Ascending aorta (tissue), 2 donors: ENCODE results near the gene RBP5. TPM values are rescaled to one million over a fixed set of nuclear protein-coding genes. Genes with fewer than 3 reads are reported as not detected.
"Not testable (repeated sequence)": the region's sequence is repeated elsewhere in the genome, so short reads cannot be mapped to it uniquely, and the experiment has no call there.

Source experiments
- DNase-seq, 2 donors: peaks; one replicate each; pipeline ENCODE4 v3.0.0-alpha.2; 2019; ENCODE audit warnings: low spot score in 2 of 2
- H3K27ac ChIP-seq, 2 donors: fragments of 200-600 bp; sonication (generic); one replicate each; pipeline ENCODE4 v1.5.1; 2016 to 2017; ENCODE audit warnings: mild to moderate bottlenecking in 1 of 2
- H3K27me3 ChIP-seq: fragments of 200-600 bp; sonication (generic); one replicate; pipeline ENCODE4 v1.5.1; 2017
- H3K36me3 ChIP-seq, 2 donors: fragments of 200-600 bp; sonication (generic); one replicate each; pipeline ENCODE4 v1.5.1; 2016
- H3K4me1 ChIP-seq, 2 donors: fragments of 200-600 bp; sonication (generic); one replicate each; pipeline ENCODE4 v1.5.1; 2016 to 2017; ENCODE audit warnings: mild to moderate bottlenecking in 1 of 2
- H3K4me3 ChIP-seq, 2 donors: fragments of 200-600 bp; sonication (generic); one replicate each; pipeline ENCODE4 v1.5.1; 2016 to 2017; ENCODE audit warnings: mild to moderate bottlenecking in 1 of 2
- H3K9me3 ChIP-seq, 2 donors: fragments of 200-600 bp; sonication (generic); one replicate each; pipeline ENCODE4 v1.5.1; 2016
- intact Hi-C: fragments of 100-400 bp; cut with DNase I; formaldehyde crosslinking; loops from one replicate; pipeline ENCODE4 v1.15.1; 2023
- total RNA-seq: library from RNA; depleted of rRNA; stranded (reverse); fragments of >200 nt; gene quantifications from one replicate; pipeline ENCODE4 v1.1.0, GENCODE V29; 2016
- TF ChIP-seq, protein P1 (sequence below), 3 experiments: fragments of 200-600 bp in 2 of 3; fragments of 450-650 bp in 1 of 3; sonication (generic) in 2 of 3; IDR thresholded peaks; one replicate each; pipeline ENCODE4 v1.5.1; 2016 to 2019; ENCODE audit warnings: antibody characterized with exemption in 3 of 3, mild to moderate bottlenecking in 1 of 3, moderate library complexity in 1 of 3

The RBP5 gene
- total RNA-seq, 1 donor from 2014 or later: 0.96 TPM

- Histone ChIP-seq H3K4me3 (peak within 1 kb of the TSS; percentile 59 to 81), H3K4me1 (peaks cover 3 to 13% of the 10 kb centered on the region in 2 donors)
Measured at GRCh38 chr12:7108796-7109571, 19.7 kb downstream of the RBP5 start, which contains the start of gene C1RL. TSS of gene C1RL (minus strand) at chr12:7109214. CDS start at chr12:7109180, 34 bp downstream.

DNA sequence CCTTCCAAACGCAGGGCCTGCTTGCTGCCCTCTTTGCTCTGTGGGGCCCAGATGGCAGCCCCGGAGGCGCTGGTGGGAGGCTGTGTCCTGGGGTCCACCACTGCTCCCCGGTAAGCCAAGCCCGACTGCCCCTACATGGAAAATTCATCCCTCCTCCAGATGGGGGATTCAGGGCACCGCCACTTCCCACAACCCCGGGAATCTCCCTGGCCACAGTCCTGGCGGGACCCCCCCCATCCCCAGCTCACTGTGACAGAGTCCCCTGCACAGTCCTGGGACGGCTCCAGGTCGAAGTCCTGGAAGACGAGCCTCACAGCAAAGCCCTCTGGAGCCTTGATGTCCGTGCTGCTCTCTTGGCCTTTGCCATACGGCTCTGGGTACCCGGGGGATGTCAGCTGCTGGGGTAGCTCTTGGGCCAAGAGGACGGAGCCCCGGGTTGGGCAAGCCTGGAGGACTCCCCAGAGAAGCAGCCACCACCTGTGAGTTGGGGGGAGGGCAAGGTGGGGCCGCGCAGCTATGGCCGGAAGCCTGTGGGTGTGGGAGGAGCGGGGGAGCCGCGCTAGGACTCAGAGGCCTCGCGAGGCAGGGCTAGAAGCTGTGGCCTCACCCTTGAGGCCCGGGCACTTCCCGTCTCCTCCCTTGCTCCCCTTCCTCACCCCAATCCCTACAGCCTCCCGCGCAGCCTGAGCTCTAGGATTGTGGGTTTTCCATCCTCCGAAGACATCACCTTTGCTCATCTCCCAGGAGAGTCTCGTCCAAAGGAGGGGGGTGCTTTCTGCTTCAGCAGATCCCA is 20.5 kb downstream of the RBP5 start:
- peak overlapping the region; percentile 59 to 81 for H3K4me3 ChIP-seq
- no peaks in the 10 kb centered on the region for H3K27me3 ChIP-seq
- peaks cover 3 to 13% of the 10 kb centered on the region in 2 donors for H3K4me1 ChIP-seq
- H3K27ac ChIP-seq: peak overlapping the region; percentile 91 to 93
- DNase-seq: peak; percentile 45 to 86
- TF ChIP-seq, protein P1, sequence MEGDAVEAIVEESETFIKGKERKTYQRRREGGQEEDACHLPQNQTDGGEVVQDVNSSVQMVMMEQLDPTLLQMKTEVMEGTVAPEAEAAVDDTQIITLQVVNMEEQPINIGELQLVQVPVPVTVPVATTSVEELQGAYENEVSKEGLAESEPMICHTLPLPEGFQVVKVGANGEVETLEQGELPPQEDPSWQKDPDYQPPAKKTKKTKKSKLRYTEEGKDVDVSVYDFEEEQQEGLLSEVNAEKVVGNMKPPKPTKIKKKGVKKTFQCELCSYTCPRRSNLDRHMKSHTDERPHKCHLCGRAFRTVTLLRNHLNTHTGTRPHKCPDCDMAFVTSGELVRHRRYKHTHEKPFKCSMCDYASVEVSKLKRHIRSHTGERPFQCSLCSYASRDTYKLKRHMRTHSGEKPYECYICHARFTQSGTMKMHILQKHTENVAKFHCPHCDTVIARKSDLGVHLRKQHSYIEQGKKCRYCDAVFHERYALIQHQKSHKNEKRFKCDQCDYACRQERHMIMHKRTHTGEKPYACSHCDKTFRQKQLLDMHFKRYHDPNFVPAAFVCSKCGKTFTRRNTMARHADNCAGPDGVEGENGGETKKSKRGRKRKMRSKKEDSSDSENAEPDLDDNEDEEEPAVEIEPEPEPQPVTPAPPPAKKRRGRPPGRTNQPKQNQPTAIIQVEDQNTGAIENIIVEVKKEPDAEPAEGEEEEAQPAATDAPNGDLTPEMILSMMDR (IDR thresholded peaks at IDR 0.05): no peak
- intact Hi-C loops: loop anchor here (2.0 to 5.0 kb wide), 3 partner anchors 89 to 236 kb away; partner anchors contain the start of genes EMG1, LPCAT3, PHB2 and SPSB2
- H3K36me3 ChIP-seq: peaks cover 0 to 9% of the 10 kb centered on the region in 2 donors
- no peaks in the 10 kb centered on the region for H3K9me3 ChIP-seq

More at GRCh38 chr12:7108796-7109571, 19.7 kb downstream of the RBP5 start, which contains the start of gene C1RL:
- TF ChIP-seq, protein P1 (IDR thresholded peaks at IDR 0.05): peak; percentile 95 to 100 (median 96)
- peak within 1 kb of the TSS; percentile 91 to 93 for H3K27ac ChIP-seq
- peaks cover 0 to 5% of the 10 kb centered on the region in 2 donors for H3K36me3 ChIP-seq
- intact Hi-C loops: loop anchor here (1.0 to 5.0 kb wide), 6 partner anchors 17 to 237 kb away; partner anchors contain the start of genes C1R, C1S, EMG1 and LPCAT3
- DNase-seq: peak; percentile 73 to 97
- no peaks in the 10 kb centered on the region for H3K27me3 ChIP-seq
- no peaks in the 10 kb centered on the region for H3K9me3 ChIP-seq

DNA sequence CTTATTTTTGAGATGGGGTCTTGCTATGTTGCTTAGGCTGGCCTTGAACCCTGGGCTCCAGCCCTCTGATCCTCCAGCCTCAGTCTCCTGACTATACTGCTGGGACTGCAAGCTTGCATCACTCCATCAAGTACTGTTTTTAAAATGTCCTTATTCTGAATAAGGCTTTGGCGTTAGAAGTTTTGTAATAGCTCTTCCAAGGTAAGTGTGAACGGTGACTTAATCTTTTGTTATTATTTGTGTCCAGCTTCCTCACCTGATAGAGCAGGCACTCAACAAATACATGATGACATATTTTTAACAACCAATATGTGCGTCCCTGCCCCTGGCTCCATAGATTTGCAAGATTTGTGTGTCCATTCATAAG is 21.1 kb downstream of the RBP5 start:
- H3K4me1 ChIP-seq: peaks cover 3 to 13% of the 10 kb centered on the region in 2 donors
- intact Hi-C loops: loop anchor here (2.0 to 5.0 kb wide), 3 partner anchors 89 to 235 kb away; partner anchors contain the start of genes EMG1, LPCAT3, PHB2 and SPSB2

GRCh38 chr12:7107181-7107580 is 21.5 kb downstream of the RBP5 start:
- H3K4me1 ChIP-seq: peaks cover 3 to 13% of the 10 kb centered on the region in 2 donors
- intact Hi-C loops: loop anchor here (5.0 kb wide), 1 partner anchor 235 kb away; the partner anchor contains the start of gene SPSB2
- DNase-seq, H3K36me3 ChIP-seq, H3K9me3 ChIP-seq, H3K27me3 ChIP-seq: not testable (repeated sequence)
- H3K4me3 ChIP-seq: peak overlapping the region; percentile 59 to 81
- peak overlapping the region; percentile 91 to 93 for H3K27ac ChIP-seq

More for the DNA sequence above, 21.1 kb downstream of the RBP5 start:
- Histone ChIP-seq H3K9me3 (no peaks in the 10 kb centered on the region), H3K4me3 (peak overlapping the region; percentile 59 to 81), H3K36me3 (peaks cover 0 to 9% of the 10 kb centered on the region in 2 donors), H3K27me3 (no peaks in the 10 kb centered on the region), H3K27ac (peak overlapping the region; percentile 91 to 93)
- no peak for DNase-seq
- TF ChIP-seq, protein P1 (IDR thresholded peaks at IDR 0.05): no peak

GRCh38 chr12:7106082-7106481 is 22.6 kb downstream of the RBP5 start:
- Histone ChIP-seq H3K9me3 (no peaks in the 10 kb centered on the region), H3K4me1 (peaks cover 3 to 13% of the 10 kb centered on the region in 2 donors), H3K27ac (no peak overlapping the region), H3K4me3 (no peak overlapping the region), H3K27me3 (no peaks in the 10 kb centered on the region), H3K36me3 (peaks cover 6 to 13% of the 10 kb centered on the region in 2 donors)
- TF ChIP-seq, protein P1 (IDR thresholded peaks at IDR 0.05): no peak
- intact Hi-C loops: loop anchor here (5.0 kb wide), 1 partner anchor 234 kb away; the partner anchor contains the start of gene SPSB2
- DNase-seq: no peak
